Activated naive CD4-positive, alpha-beta T cell (primary cell): Measurements from ENCODE around the gene POLR3A.

Experiments used
- DNase-seq, 4 experiments: peaks; one replicate each; lab custom pipeline; 2025; lab: John Stamatoyannopoulos, UW

The POLR3A gene

GRCh38 chr10:77943121-77943901 lies 86.0 kb downstream of the POLR3A start:
- no peak for DNase-seq

- no peak for DNase-seq
Observed at GRCh38 chr10:77941790-77942189, 87.5 kb downstream of the POLR3A start.

- no peak for DNase-seq
Observed at GRCh38 chr10:77940627-77941026, 88.7 kb downstream of the POLR3A start.

- DNase-seq, result no peak
Observed at GRCh38 chr10:77940225-77940624, 89.1 kb downstream of the POLR3A start.

- DNase-seq, result no peak
Observed at GRCh38 chr10:77939561-77940001, 89.7 kb downstream of the POLR3A start.

GRCh38 chr10:77936697-77937567 lies 92.4 kb downstream of the POLR3A start:
- DNase-seq, result no peak

GRCh38 chr10:77932016-77932715 lies 97.1 kb downstream of the POLR3A start:
- no peak for DNase-seq

- DNase-seq, result no peak
Observed at GRCh38 chr10:77927402-77928246, 101.7 kb downstream of the POLR3A start.

GRCh38 chr10:77926566-77927401 lies 102.5 kb downstream of the POLR3A start, which contains the start of gene DLG5:
Gene DLG5 (minus strand): TSS chr10:77926755. CDS start chr10:77926520, 235 bp downstream.
- DNase-seq, result no peak

GRCh38 chr10:77925795-77926565 lies 103.3 kb downstream of the POLR3A start:
- DNase-seq, result no peak

GRCh38 chr10:77925410-77925794 lies 103.9 kb downstream of the POLR3A start:
- DNase-seq, result no peak

- no peak for DNase-seq
Observed at GRCh38 chr10:77922566-77923179, 106.6 kb downstream of the POLR3A start.

GRCh38 chr10:77922055-77922454 lies 107.3 kb downstream of the POLR3A start:
- no peak for DNase-seq

- DNase-seq, result no peak
Observed at GRCh38 chr10:77921395-77921794, 107.9 kb downstream of the POLR3A start.

- DNase-seq, result no peak
Observed at GRCh38 chr10:77920495-77920894, 108.8 kb downstream of the POLR3A start.

GRCh38 chr10:77919713-77920108 lies 109.6 kb downstream of the POLR3A start:
- no peak for DNase-seq
